ENCODE data around the gene NKPD1.

Gene NKPD1

DNA sequence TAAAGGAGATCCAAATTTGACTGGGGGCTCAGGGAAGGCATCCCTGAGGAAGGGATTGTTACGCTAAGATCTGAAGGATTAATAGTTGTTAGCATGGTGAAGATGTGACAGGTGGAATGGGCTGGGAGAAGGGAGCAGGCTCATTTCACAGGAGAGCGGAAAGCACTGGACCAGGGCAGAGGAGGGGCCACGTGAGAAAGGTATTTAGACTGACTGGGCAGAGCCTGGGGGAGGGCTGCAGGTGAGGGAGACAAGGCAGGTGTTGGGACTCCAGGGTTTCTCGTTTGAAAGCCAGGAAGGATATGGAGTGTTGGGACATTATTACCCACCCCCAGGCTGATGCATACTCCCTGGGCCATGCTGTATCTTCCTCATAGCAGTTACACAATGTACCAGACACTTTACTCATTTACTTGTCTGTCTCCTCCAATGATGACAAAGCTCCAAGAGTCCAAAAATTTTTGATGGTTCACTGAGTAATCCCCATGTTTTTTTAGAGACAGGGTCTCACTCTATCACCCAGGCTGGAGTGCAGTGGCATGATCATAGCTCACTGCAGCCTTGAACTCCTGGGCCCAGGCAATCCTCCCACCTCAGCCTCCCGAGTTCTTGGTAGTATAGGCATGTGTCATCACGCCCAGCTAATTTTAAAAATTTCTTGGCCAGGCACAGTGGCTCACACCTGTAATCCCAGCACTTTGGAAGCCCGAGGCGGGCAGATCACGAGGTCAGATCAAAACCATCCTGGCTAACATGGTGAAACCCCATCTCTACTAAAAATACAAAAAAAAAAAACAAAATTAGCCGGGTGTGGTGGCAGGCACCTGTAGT, 14.9 kb upstream of the NKPD1 start:
- DNase-seq: peak in 3 of 4 experiments; percentile 57 to 62 (median 61)

DNA sequence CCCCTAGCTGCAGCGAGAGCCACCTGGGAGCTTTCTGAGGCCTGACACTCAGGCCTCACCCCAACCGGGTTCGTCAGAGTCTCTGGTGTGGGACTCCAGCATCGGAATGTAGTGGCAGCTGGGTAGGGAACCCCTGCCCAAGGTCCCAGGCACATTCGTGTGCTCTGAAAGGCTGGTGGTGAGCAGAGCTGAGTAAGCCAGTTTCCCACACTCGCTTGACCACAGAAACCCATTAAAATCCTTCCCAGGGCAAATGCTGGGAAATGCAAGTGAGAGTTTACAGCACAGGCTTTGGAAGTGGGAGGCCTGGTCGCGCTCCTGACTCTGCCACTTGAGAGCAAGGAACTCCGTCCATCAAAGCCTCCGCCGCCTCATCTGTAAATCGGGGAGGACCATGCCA, 13.0 kb upstream of the NKPD1 start:
- no peak for DNase-seq

DNA sequence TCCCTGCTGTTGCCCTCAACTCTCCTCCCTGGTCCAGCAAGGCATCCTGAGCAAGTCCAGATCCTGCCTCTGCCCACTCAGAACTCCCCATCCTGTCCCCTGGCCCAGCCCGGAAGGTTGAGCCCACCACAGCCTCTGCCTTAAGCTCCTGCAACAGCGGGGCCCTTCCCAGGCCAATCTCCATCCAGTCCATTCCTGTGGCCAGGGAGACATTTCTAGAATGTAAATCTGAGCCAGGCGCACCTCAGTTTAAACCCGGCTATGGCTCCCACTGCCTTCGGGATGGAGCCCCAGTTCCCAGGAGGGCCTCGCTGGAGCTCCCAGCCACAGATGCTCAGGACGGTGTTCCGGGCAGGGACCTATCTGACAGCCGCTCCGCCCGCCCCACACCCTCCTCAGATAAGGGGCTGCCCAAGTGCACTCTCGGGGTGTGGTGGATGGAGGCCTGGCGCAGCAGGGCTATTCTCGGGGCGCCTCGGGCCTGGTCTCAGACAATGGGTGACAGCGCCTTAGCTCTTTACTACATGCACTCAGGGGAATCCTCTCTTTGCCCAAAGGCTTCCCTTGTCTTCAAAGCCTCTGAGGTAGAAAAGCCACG, 11.9 kb upstream of the NKPD1 start:
- no peak for DNase-seq

DNA sequence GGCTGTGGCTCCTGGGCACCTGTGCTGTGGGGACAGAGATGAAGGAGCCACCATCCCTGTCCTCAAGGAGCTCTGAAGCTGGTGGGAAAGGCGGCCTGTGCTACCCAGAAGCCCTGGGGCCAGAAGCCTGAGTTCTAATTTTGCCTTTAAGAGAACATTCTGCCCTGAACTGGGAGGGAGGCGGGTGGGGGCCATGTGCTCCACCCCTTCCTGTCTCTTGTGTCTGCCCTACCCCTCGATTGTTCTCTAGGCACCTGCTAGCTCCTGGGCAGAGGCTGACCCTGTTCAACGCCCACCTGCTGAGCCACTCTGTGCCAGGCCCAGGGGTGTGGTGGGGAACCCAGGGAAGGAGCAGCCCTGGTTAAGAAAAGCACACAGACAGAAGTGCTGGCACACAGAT, 11.4 kb upstream of the NKPD1 start:
- DNase-seq: no peak

DNA sequence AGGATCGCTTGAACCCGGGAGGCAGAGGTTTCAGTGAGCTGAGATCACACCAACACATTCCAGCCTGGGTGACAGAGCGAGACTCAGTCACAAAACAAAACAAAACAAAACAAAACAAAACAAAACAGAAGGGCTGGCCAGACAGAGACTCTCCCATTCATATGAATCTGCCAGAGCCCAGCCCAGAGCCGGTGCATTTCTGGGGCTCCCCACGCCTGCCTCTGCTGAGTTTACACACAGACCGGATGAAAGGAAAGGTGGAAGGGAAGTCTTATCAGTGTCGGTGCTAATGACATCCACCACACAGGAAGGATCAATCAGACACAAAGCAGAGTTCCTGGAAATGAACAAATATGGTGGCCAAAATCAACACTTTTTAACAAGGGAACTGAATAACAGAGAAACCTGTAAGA, 10.4 kb upstream of the NKPD1 start:
- DNase-seq: no peak

DNA sequence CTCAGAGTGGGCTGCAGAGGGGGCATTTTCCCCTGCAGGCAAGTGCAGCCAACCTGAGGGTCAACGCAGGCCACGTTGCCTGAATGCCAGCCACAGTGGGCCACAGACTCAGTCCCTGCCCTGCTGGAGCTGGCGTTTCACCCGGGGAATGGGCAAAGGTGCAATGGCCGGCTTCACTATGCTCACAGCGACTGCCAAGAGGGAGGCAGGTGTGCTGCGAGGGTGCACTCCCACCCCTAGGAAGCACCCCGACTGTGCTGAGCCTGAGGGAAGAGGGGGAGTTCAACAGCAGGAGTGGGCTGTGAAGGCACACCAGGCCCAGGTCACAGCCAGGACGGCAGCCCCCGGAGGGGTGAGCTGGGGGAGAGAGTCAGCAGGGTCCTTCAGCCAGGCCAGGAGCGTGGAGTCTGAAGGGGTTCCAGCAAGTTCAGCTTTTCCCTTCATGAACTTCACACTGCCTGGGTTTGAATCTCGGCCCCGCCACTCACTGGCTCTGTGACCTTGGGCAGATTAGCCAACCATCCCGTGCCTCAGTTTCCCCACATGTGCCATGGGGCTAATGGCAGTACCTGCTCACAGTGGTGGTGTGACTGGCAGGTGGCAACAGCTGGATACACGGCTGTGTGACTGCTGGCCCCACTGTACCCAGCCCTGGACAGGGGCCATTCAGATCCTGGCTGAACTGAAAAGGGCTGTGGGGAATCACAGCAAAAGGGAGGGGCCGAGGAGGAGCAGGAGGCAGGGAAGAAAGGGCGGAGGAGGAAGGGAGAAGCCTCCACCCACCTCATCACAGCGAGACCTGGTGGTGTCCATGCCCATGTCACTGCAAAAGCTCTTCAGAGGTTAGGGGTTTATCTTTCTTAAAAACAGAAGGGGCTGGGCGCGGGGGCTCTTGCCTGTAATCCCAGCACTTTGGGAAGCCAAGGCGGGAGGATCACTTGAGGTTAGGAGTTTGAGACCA, 9.6 kb upstream of the NKPD1 start:
- DNase-seq: no peak

DNA sequence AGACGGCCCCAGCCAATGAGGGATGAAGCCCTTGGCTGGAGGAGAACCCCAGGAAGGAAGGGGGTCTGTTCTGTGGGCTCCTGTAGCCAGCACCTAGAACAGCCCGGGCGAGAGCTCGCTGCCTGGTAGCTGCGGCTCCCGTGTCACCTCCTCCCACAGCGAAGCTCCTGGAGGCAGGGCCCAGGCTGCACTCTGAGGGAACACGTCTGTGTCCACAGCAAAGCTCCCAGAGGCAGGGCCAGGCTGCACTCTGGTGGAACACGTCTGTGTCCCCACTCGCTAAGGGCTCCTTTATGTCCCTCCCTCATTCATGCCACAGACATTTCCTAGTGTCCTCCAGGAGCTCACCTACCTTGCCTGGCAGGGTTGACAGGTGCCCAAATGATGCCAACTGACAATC, 8.8 kb upstream of the NKPD1 start:
- DNase-seq: no peak

DNA sequence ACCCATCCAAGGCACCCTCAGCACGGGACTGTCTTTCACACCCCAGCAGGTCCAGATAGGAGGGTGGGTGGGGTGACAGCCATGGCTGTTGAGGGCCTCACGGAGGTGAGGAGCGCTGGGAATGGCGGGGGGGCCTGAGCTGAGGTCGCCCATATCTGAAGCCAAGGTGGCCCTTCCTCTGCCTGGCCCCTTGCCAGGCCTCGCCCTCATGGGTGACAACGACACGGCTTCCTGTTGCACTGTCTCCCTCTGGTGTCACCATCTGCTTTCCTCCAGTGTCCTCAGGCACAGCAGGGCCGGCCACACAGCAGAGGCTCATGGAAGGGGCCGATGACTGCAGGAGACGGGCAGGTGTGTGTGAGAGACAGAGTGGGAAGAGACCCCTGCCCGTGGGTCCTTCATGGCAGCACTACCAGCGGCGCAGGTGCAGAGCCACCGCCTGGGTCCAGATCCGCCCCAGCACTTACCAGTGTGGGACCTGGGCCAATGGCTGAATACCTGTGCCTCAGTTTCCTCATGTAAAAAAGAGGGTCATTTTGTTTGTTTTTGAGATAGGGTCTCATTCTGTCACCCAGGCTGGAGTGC, 8.1 kb upstream of the NKPD1 start:
- DNase-seq: no peak

DNA sequence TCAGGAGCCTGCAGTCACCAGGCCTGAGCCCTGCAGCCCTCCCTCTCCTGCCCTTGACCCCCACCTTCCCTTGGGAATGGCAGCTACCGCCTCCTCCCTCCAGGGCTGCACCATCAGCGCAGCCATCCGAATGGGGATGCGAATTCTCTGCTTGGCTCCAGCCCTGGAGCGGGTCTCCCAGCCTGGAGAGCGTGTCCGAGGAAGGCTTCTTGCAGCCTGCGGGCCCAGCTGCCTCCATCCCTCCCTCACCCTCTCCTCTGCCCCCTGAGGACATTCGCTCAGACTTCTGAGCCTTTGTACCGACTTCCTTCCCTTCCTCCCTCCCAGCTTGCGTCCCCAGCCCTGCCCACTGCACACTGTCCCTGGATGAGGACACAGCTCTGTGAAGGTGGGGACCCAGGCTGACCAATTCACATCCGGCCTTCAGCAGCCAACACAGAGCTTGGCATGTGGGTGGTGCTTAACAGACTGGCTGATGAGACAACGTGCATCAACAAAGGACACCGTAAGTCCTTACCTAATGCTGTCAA, 6.0 kb upstream of the NKPD1 start:
- DNase-seq: no peak

DNA sequence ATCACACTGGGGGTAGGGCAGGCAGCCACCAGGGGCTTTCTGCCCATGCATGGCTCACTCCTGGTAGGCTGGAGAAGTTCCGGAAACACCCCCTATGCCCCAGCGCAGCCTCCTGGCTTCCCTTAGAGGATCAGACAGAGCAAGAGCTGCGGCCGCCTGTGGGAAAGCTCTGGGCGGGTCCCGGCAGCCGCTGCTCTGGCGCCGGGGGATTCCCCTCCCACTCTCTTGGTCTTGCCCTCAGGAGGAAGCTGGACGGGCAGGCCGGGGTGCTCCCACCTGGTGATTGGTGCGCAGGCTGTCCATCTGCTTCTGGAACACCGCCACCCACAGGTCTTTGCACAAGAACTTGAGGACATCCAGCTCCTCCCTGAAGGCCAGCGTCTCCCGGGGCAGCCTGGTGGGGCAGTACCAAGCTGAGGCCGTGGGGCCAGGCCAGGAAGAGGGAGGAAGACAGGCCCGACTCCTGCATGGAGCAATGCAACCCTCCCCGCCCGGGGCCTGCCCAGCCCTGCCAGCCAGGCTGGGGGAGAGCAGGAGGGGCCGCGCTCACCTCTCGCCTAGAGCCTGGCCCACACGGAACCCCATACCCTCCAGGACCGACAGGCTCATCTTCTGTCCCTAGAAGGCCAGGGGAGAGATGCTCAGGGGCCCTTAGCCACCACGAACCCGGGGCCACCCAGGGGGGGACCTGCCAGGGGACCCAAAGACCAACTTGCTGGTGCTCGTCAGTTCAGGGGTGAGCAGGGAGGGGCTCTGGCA, 4.0 kb upstream of the NKPD1 start:
- DNase-seq: peak; percentile 84 to 94 (median 91)

DNA sequence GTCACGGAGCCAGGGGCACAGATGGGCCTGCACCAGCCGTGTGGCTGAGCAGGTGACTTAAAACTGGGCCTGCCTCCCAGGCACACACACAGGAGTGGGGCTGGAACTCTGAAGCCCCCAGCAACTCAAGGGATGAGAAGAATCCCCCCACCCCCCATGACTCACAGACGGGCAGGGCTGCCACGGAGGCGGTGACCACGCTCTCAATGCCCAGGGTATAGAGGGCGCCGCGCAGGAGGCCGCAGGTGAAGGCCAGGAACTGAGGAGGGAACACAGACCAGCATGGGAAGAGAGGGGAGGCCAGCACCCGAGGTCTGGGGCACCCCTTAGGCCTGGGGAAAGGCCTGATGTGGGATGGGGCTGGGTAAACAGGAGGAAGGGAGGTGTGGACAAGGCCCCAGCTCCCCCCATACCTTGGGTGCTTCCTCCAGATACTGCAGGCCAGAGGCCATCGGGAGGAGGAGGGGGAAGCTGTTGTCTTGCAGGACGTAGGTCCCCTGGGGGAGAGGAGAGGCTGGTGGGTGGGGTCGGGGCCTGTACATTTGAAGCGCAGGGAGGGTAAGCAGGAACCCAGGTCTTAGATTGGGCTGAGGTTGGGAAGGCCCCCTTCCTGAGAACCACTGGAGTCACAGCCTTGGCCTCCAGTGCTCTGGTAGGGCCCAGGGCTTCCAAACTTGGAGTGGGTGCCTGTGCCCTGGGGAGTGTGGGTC, 3.1 kb upstream of the NKPD1 start:
- no peak for DNase-seq

DNA sequence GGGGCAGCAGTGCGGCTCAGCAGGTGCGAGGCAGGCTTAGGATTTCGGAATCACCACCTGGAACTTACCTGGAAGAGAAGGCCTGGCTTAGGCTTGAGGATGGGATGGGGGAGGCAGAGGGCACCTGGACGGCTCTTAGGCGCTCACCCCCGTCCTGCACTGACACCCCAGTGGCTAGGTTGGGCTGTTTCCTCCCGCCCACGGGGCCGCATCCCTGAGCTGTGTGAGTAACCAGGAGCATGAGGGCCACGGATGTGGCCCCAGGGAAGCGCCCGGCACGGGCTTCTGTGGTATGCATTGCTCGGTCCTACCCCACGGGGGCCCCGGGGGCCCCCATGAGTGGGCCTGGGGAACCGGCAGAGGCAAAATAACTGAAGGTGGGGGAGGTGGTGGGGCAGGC, 2.4 kb upstream of the NKPD1 start:
- peak in 1 of 4 experiments; percentile 36 for DNase-seq

DNA sequence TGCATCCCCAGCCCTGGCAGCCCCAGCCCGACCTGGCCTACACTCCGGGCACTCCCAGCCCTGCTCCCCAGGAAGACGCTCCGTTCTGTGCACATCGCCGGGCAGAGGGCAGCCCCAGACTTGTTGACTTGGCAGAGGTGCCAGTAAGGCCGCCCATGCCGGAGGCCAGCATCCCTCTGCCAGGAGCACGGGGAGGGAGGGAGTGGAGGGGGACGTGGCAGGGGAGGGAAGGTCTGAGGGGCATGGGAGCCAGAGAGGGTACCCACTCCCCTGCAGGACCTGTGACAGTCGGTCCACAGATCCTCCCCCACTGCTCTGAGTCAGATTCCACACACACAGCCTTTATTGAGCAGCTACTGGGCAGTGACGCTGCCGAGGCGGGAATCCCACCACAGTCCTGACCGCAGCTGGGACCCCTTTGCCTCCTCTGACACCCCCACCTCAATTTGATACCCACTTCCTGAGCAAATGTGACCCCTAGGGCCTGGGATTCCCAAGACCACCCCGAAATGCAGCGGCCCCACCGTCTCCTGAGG, 1.9 kb upstream of the NKPD1 start:
- DNase-seq: no peak

DNA sequence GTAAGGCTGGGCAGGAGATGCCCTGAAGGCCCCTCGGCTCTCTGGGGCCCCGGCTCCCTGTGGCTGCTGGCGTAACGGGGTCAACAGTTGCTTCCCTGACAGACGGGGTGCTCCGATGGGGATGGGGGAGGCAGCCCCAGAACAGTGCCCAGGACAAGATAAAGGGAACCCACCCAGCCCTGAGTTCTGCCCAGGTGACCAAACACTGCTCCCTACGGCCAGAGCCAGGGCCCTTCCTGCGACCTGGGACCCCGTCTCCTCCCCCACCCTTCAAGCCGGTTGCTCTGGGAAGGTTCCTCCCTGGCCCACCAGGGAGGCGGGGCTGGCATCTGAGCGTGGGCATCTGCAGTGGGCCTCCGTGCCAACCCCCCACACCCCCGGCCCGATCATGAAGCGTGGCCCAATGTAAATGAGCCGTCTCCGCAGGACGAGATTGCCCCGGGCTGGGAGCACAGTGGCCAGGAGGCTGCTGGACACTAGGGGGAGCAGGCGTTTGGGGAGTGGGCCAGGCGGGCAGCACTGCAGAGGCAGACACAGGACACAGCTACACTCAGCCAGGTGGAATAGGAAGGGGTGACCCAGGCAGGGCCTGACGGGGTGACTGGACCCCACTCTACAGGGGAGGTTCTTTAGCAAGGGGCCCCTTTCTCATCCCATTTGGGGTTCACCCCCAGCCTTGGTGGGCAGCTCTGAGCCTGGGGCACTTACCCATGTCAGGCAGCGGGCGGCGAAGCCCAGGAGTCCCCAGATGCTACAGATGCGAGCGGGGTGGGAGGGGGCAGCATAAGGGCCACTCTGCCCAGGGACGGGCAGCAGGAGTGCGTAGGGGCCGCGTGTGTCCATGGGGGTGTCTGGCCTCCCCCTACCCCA, 1.2 kb upstream of the NKPD1 start:
- DNase-seq: no peak

DNA sequence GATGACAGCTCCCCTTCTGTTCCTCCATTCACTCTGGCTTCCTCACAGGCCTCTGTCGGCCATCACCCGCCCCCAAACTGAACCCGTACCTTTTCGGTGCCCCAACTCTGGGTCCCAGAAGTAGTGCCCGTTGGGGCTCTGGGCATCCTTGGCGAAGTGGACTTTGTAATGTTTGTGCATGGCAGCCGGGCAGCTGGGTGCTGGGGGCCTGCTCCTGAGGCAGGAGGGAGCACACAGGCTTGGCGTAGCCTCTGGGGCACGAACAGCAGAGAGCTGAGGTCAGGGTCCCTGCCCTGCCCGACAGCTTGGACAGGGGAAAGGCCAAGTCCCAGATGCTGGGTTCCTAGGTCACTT, 834 bp downstream of the NKPD1 start:
- no peak for DNase-seq

DNA sequence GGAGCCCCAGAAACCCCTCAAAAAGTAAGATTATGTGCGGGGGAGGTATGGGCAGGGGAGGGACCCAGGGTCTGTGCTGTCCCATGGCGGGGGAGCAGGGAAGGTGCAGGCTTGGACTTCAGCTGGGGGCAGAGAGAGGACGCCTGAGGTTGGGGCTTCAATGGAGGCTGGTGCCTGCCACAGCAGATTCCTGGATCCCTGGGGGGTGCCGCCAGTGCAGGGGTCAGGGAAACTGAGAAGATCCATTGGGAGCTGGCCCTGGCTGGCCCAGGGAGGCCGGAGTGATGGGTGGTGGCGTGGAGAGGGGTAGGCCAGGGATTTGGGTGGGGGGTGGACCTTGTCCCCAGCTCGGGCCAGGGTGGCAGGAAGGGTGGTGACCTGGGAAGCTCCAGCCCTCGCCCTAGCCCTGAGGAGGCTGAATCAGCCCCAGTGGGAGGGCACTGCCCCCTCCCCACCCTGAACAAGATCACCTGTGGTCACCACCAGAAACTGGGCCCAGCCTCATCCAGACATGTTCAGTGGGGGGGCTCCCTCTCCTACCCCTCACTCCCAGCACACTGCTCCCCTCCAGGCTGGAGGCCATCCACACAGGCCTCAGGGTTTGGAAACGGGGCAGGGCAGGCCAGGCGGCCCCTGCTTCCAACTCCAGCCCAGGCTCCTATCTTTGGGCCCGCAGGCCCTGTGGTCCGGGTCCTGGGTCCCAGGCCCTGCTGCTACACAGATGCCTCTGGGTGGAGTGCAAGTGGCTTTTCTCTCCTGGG, 1.4 kb downstream of the NKPD1 start:
- DNase-seq: no peak

DNA sequence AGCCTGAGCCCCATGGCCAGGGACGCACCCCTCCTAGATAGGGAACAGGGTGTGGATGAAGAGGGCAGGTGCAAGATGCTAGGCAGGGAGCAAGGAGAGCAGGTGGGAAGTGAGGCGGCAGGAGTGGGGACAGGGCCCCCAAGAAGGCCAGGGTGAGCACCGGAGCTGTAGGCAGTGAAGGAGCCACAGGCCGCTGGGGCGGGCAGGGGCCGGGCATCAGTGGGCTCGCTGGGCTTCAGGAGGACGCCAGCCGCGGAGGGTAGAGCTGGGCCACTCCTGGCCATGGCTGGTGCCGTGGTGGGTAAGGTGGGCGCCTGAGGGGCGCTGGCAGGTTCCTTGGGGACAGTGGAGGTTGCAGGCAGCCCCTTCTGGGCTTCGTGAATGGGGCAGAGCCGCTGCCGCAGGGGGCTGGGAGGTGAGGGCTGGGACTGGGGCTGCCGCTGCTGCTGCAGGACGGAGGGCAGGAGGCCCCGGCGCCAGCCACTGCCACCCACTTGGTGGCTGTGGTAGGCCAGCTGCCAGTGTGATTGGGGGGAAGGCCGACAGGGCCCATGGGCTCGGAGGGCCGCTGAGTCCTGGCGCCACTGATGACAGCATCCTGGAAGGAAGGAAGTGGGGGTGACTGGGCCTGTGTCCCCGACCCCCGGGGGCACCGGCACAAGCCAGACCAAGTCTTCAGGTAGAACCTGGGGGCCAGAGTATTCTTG, 2.1 kb downstream of the NKPD1 start:
- no peak for DNase-seq

DNA sequence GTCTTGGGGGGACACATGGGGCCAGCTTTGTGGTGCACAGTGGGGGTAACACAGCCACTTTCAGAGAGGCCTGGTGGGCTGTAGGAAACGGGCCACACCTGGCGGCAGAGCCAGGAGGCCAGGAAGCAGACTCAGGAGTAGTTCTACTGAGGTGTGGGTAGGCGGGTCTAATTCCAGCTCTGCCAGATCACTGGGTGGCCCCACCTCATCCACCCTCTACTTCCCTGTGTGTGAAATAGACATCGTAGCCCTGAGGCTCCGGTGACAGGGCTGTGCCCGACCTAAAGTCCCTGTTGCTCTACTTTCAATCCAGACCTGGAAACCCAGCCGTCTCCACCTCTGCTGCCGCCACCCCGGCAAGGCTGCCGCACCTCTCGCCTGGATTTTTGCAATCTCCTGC, 4.0 kb downstream of the NKPD1 start:
- DNase-seq: no peak
